Stromal cell of bone marrow (primary cell): ENCODE results near the gene ART3.

Experiments
- DNase-seq: peaks from one replicate; pipeline ENCODE4 v3.0.0-alpha.2; 2012; ENCODE audit warnings: low read depth

Gene ART3

GRCh38 chr4:76148142-76148865 is 73.8 kb downstream of the ART3 start, which contains the start of gene NUP54:
NUP54 (minus strand) TSS chr4:76148397; CDS start chr4:76148374, 23 bp downstream.
- peak; percentile 90 for DNase-seq

GRCh38 chr4:76153356-76153755 is 78.8 kb downstream of the ART3 start:
- DNase-seq: no peak

- no peak for DNase-seq
These were observed 81.5 kb downstream of the ART3 start for GRCh38 chr4:76155979-76156378.

- no peak for DNase-seq
These were observed 82.1 kb downstream of the ART3 start for GRCh38 chr4:76156635-76157034.

GRCh38 chr4:76160355-76160754 is 85.8 kb downstream of the ART3 start:
- no peak for DNase-seq
